MM.1S (cell line): ENCODE measurements around the gene USP6NL.
A peak's percentile ranks its signal among the peaks of the same experiment; 100 is the strongest.

Experiments
- DNase-seq: peaks from one replicate; pipeline ENCODE4 v3.0.0-alpha.2; 2015
- H2AFZ ChIP-seq: fragments of 300-600 bp; sonication (generic); 2 replicates; pipeline ENCODE4 v1.6.0; 2016; ENCODE audit warnings: antibody characterized with exemption, low read length
- H3F3A ChIP-seq: fragments of 300-600 bp; sonication (generic); 2 replicates; pipeline ENCODE4 v1.6.1; 2016; ENCODE audit warnings: mild to moderate bottlenecking, antibody characterized with exemption, low read length, moderate library complexity, mixed read lengths; ENCODE audit not compliant: insufficient read depth
- H3K27ac ChIP-seq: fragments of 300-600 bp; sonication (generic); 2 replicates; pipeline ENCODE4 v1.5.1; 2016; ENCODE audit warnings: mild to moderate bottlenecking, low read length
- H3K27me3 ChIP-seq: fragments of 300-600 bp; sonication (generic); replicated peaks from 2 replicates; pipeline ENCODE4 v1.6.0; 2016; ENCODE audit warnings: low read length; ENCODE audit not compliant: insufficient read depth
- H3K36me3 ChIP-seq: fragments of 300-600 bp; sonication (generic); replicated peaks from 2 replicates; pipeline ENCODE4 v1.6.1; 2016; ENCODE audit warnings: mild to moderate bottlenecking, low read length, mixed read lengths; ENCODE audit not compliant: insufficient read depth
- H3K4me1 ChIP-seq: fragments of 300-600 bp; sonication (generic); 2 replicates; pipeline ENCODE4 v1.6.1; 2016; ENCODE audit warnings: low read length, mixed read lengths
- H3K4me2 ChIP-seq: fragments of 300-600 bp; sonication (generic); 2 replicates; pipeline ENCODE4 v1.6.0; 2016; ENCODE audit warnings: low read depth, low read length
- H3K4me3 ChIP-seq: fragments of 300-600 bp; sonication (generic); 2 replicates; pipeline ENCODE4 v1.5.1; 2016; ENCODE audit warnings: low read length, mixed read lengths
- H3K79me2 ChIP-seq: fragments of 300-600 bp; sonication (generic); 2 replicates; pipeline ENCODE4 v1.6.1; 2016; ENCODE audit warnings: mixed run types, low read length, mixed read lengths
- H3K9ac ChIP-seq: fragments of 300-600 bp; sonication (generic); 2 replicates; pipeline ENCODE4 v1.6.1; 2016; ENCODE audit warnings: low read length, mixed read lengths
- H3K9me2 ChIP-seq: fragments of 300-600 bp; sonication (generic); replicated peaks from 2 replicates; pipeline ENCODE4 v1.6.1; 2016; ENCODE audit warnings: mild to moderate bottlenecking, low read length, mixed read lengths; ENCODE audit not compliant: insufficient read depth
- H3K9me3 ChIP-seq: fragments of 300-600 bp; sonication (generic); replicated peaks from 2 replicates; pipeline ENCODE4 v1.6.1; 2016; ENCODE audit warnings: mild to moderate bottlenecking, low read length, mixed read lengths; ENCODE audit not compliant: insufficient read depth
- H4K20me1 ChIP-seq: fragments of 300-600 bp; sonication (generic); 2 replicates; pipeline ENCODE4 v1.6.1; 2016; ENCODE audit warnings: mild to moderate bottlenecking, low read length, moderate library complexity, mixed read lengths; ENCODE audit not compliant: insufficient read depth
- CTCF ChIP-seq: fragments of 300-600 bp; sonication (generic); IDR thresholded peaks from 2 replicates; pipeline ENCODE4 v1.5.1; 2016; ENCODE audit warnings: antibody characterized with exemption, low read length, mixed read lengths
- EZH2 ChIP-seq: fragments of 300-600 bp; sonication (generic); optimal IDR thresholded peaks from 2 replicates; pipeline ENCODE3; 2017; ENCODE audit warnings: low read depth, mild to moderate bottlenecking, antibody characterized with exemption, low read length, mixed read lengths
- EZH2phosphoT487 ChIP-seq: fragments of 300-600 bp; sonication (generic); IDR thresholded peaks from 2 replicates; pipeline ENCODE4 v1.6.1; 2018; ENCODE audit warnings: antibody characterized with exemption, low read length

USP6NL gene

DNA sequence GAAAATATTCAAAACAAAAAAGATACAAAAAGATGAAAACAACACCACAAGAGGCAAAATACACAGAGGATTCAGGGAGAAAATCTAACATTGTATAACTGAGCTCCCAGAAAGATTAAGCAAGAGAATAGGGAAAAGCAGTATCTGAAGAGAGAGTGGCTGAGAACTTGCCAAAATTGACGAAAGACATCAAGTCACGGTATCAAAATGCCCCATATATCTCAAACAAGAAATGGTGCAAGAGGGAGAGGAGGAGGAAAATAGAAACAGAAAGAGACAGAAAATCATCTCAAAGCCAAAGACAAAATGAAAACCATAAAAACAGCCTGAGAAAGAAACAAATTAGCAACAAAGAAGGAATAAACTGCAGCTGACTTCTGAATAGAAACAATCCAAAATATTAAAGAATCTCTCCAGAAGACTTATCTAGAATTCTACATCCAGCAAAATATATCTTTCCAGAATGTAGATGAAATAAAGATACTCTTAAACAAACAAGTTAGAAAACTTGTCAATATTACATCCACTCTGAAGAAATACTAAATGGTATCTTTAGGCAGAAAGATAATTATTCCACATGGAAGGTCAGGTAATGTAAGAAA lies 5.5 kb downstream of the USP6NL start:
- no peak for TF ChIP-seq EZH2phosphoT487
- TF ChIP-seq CTCF = no peak
- TF ChIP-seq EZH2 = no peak
- no peak overlapping the region for H3K9ac ChIP-seq
- no peak overlapping the region for H3K4me2 ChIP-seq
- no peaks in the 10 kb centered on the region for H3K9me2 ChIP-seq
- no peaks in the 10 kb centered on the region for H3K9me3 ChIP-seq
- peaks cover 3% of the 10 kb centered on the region; the same call in 1 of the 2 replicates for H3F3A ChIP-seq
- no peak overlapping the region for H3K4me3 ChIP-seq
- peaks cover 16% of the 10 kb centered on the region for H3K4me1 ChIP-seq
- no peak overlapping the region for H3K27ac ChIP-seq
- H2AFZ ChIP-seq = no peak overlapping the region
- H3K36me3 ChIP-seq = no peaks in the 10 kb centered on the region
- peaks cover 15% of the 10 kb centered on the region for H3K27me3 ChIP-seq
- no peaks in the 10 kb centered on the region for H4K20me1 ChIP-seq
- DNase-seq = no peak
- H3K79me2 ChIP-seq = 0 out of 2 replicates have a peak, but pooled peaks cover 17% of the 10 kb centered on the region

DNA sequence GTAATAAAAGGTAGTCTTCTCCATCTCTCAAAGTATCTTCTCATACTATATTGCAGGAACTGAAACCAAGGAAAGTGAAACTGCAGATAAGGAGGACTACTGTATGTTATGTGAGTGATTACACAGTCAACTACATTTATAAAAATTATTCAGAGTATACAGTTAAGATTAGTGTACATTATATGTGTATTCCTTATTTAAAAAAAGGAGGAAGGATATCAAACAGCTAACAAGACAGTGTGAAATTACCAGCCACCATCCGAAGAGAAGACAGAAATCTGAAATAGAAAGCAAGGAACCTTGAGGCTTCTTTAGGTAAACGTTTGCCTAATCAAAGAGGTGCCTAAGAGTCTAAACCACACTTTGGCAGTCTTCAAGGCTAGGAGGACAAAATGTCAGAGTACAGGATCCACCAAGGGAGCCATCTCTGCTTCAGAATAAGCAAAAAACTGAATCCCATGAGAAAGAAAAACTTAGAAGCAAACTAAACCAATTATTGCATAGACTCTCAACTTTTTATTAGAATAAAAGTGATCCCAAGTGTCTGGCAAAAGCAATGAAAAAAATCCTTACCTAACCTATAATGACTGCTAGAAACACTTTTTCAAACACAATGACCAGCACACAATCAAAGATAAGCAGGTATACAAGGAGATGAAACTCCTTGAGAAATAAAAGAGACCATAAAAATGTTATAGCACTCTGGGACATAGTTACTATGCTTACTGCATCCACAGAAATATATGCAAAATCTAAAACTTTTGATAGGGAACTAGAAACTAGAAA lies 6.4 kb downstream of the USP6NL start:
- Histone ChIP-seq H3K9ac (no peak overlapping the region), H3K79me2 (0 out of 2 replicates have a peak, but pooled peaks cover 17% of the 10 kb centered on the region), H2AFZ (no peak overlapping the region), H3K9me3 (no peaks in the 10 kb centered on the region), H3K4me3 (no peak overlapping the region), H3F3A (no peaks in the 10 kb centered on the region; the same call in 1 of the 2 replicates), H3K36me3 (no peaks in the 10 kb centered on the region), H4K20me1 (no peaks in the 10 kb centered on the region), H3K4me2 (peak overlapping the region; percentile 28; the same call in 1 of the 2 replicates), H3K4me1 (peaks cover 12% of the 10 kb centered on the region), H3K27me3 (peaks cover 8% of the 10 kb centered on the region), H3K27ac (no peak overlapping the region), H3K9me2 (no peaks in the 10 kb centered on the region)
- DNase-seq = peak; percentile 24
- TF ChIP-seq EZH2phosphoT487 (no peak), EZH2 (no peak), CTCF (no peak)

GRCh38 chr10:11603741-11604140 lies 7.7 kb downstream of the USP6NL start:
- peaks cover 12% of the 10 kb centered on the region for H3K4me1 ChIP-seq
- no peaks in the 10 kb centered on the region; the same call in 1 of the 2 replicates for H3F3A ChIP-seq
- H3K79me2 ChIP-seq = 0 out of 2 replicates have a peak, but pooled peaks cover 9% of the 10 kb centered on the region
- H3K9me2 ChIP-seq = no peaks in the 10 kb centered on the region
- H3K9me3 ChIP-seq = no peaks in the 10 kb centered on the region
- H4K20me1 ChIP-seq = no peaks in the 10 kb centered on the region
- H3K27ac ChIP-seq = no peak overlapping the region
- no peak overlapping the region for H3K9ac ChIP-seq
- peaks cover 8% of the 10 kb centered on the region for H3K27me3 ChIP-seq
- no peak overlapping the region for H3K4me3 ChIP-seq
- H2AFZ ChIP-seq = no peak overlapping the region
- no peak overlapping the region for H3K4me2 ChIP-seq
- DNase-seq = no peak
- TF ChIP-seq CTCF (no peak), EZH2phosphoT487 (no peak), EZH2 (no peak)
- H3K36me3 ChIP-seq = no peaks in the 10 kb centered on the region
